HepG2 (cell line): ENCODE results near the gene P3H3. TPM values are rescaled to one million over a fixed set of nuclear protein-coding genes. Genes with fewer than 3 reads are reported as not detected.

Experiments used
- DPF2 ChIP-seq: sonication (generic); formaldehyde crosslinking; IDR thresholded peaks from 2 replicates; pipeline ENCODE4 v1.4.0; 2020; ENCODE audit warnings: mild to moderate bottlenecking, low read depth, missing genetic modification reagents, borderline replicate concordance
- EEA1 ChIP-seq: sonication (generic); formaldehyde crosslinking; IDR thresholded peaks from 2 replicates; pipeline ENCODE4 v1.5.1; 2020; ENCODE audit warnings: mild to moderate bottlenecking, missing genetic modification reagents, borderline replicate concordance
- FLYWCH1 ChIP-seq: sonication (generic); formaldehyde crosslinking; IDR thresholded peaks from 2 replicates; pipeline ENCODE4 v1.8.1; 2023; ENCODE audit warnings: mild to moderate bottlenecking, missing genetic modification reagents
- KMT2A ChIP-seq: sonication (generic); formaldehyde crosslinking; IDR thresholded peaks from 2 replicates; pipeline ENCODE4 v1.4.0; 2020; ENCODE audit warnings: missing genetic modification reagents
- POLR2AphosphoS2 ChIP-seq: IDR thresholded peaks from 2 replicates; pipeline ENCODE4 v1.6.1; 2011; ENCODE audit warnings: low read depth, low read length, improper control_type of control experiment
- POLR2G ChIP-seq: fragments of 200-400 bp; formaldehyde crosslinking; IDR thresholded peaks from 2 replicates; pipeline ENCODE4 v1.6.1; 2018; ENCODE audit warnings: mild to moderate bottlenecking, low read depth, low read length, moderate library complexity
- RNF2 ChIP-seq: fragments of 450-650 bp; conservative IDR thresholded peaks from 2 replicates; pipeline ENCODE4 v1.6.1; 2016; ENCODE audit warnings: low read depth
- SIX1 ChIP-seq: sonication (generic); formaldehyde crosslinking; IDR thresholded peaks from 2 replicates; pipeline ENCODE4 v1.4.0; 2020; ENCODE audit warnings: missing genetic modification reagents, borderline replicate concordance
- TARDBP ChIP-seq: sonication (generic); formaldehyde crosslinking; IDR thresholded peaks from 2 replicates; pipeline ENCODE4 v1.8.0; 2022; ENCODE audit warnings: mild to moderate bottlenecking, missing genetic modification reagents
- TCF12 ChIP-seq, 2 experiments: fragments of 450-650 bp in 1 of 2; sonication (generic) in 1 of 2; formaldehyde crosslinking in 1 of 2; IDR thresholded peaks; 2 replicates each; pipeline versions ENCODE4 v1.6.1 to v1.8.0; 2017 to 2022; ENCODE audit warnings: antibody characterized with exemption in 1 of 2, mild to moderate bottlenecking in 1 of 2, missing genetic modification reagents in 1 of 2, moderate library complexity in 1 of 2
- ZFP90 ChIP-seq: sonication (generic); formaldehyde crosslinking; IDR thresholded peaks from 2 replicates; pipeline ENCODE4 v1.8.0; 2022; ENCODE audit warnings: missing genetic modification reagents, mild to moderate bottlenecking, inconsistent platforms, borderline replicate concordance
- ZNF468 ChIP-seq: sonication (generic); formaldehyde crosslinking; IDR thresholded peaks from 2 replicates; pipeline ENCODE4 v1.8.0; 2022; ENCODE audit warnings: mild to moderate bottlenecking, moderate library complexity, missing genetic modification reagents
- ZNF569 ChIP-seq: sonication (generic); formaldehyde crosslinking; IDR thresholded peaks from 2 replicates; pipeline ENCODE4 v1.5.0; 2020; ENCODE audit warnings: mild to moderate bottlenecking, missing genetic modification reagents, moderate library complexity, borderline replicate concordance
- ZNF644 ChIP-seq: IDR thresholded peaks from 2 replicates; pipeline ENCODE4 v1.6.1; 2016; ENCODE audit warnings: low read depth
- ZNF670 ChIP-seq: sonication (generic); formaldehyde crosslinking; IDR thresholded peaks from 2 replicates; pipeline ENCODE4 v1.8.0; 2022; ENCODE audit warnings: mild to moderate bottlenecking, missing genetic modification reagents, borderline replicate concordance
- ZNF672 ChIP-seq: sonication (generic); formaldehyde crosslinking; IDR thresholded peaks from 2 replicates; pipeline ENCODE4 v1.8.1; 2022; ENCODE audit warnings: missing genetic modification reagents
- ZNF766 ChIP-seq: sonication (generic); formaldehyde crosslinking; IDR thresholded peaks from 2 replicates; pipeline ENCODE4 v1.5.0; 2020; ENCODE audit warnings: missing genetic modification reagents, borderline replicate concordance
- ZNF879 ChIP-seq: sonication (generic); formaldehyde crosslinking; IDR thresholded peaks from 2 replicates; pipeline ENCODE4 v1.8.1; 2023; ENCODE audit warnings: missing genetic modification reagents
- polyA plus RNA-seq, 8 experiments: library from polyadenylated mRNA; depleted of rRNA in 3 of 8; stranded (reverse) in 7 of 8; unstranded in 1 of 8; fragments of >200 nt; fragmentation: Illumina TruSeq in 4 of 8; extraction: Trizol in 4 of 8; gene quantifications; 2 replicates each; pipeline versions ENCODE4 v1.2.1 to v1.2.3, GENCODE V29; 2011 to 2016; ENCODE audit warnings: low read depth in 4 of 8, missing spikeins in 1 of 8, mixed read lengths in 1 of 8; ENCODE audit not compliant: insufficient read depth in 1 of 8
- total RNA-seq, 5 experiments: library from RNA; depleted of rRNA; stranded (reverse); fragments of >200 nt; fragmentation: Illumina TruSeq; extraction: Trizol; gene quantifications; 2 replicates each; pipeline ENCODE4 v1.2.3, GENCODE V29; 2016; ENCODE audit warnings: low read depth in 1 of 5
- TF ChIP-seq, protein P1 (sequence below): sonication (generic); formaldehyde crosslinking; IDR thresholded peaks from 2 replicates; pipeline ENCODE4 v1.5.0; 2020; ENCODE audit warnings: missing genetic modification reagents
- TF ChIP-seq, protein P2 (sequence below): sonication (generic); formaldehyde crosslinking; conservative IDR thresholded peaks from 2 replicates; pipeline ENCODE4 v1.4.0; 2020; ENCODE audit warnings: missing genetic modification reagents
- TF ChIP-seq, protein P3 (sequence below): sonication (generic); formaldehyde crosslinking; IDR thresholded peaks from 2 replicates; pipeline ENCODE4 v1.4.0; 2020; ENCODE audit warnings: mild to moderate bottlenecking, missing genetic modification reagents
- TF ChIP-seq, protein P4 (sequence below): sonication (generic); formaldehyde crosslinking; IDR thresholded peaks from 2 replicates; pipeline ENCODE4 v1.5.0; 2020; ENCODE audit warnings: missing genetic modification reagents

The P3H3 gene
- total and polyA plus RNA-seq, 2 of the 13 experiments (the other 11 are each of a cell fraction or from before 2014, with no cell fraction given): 20.1 to 20.5 TPM

DNA sequence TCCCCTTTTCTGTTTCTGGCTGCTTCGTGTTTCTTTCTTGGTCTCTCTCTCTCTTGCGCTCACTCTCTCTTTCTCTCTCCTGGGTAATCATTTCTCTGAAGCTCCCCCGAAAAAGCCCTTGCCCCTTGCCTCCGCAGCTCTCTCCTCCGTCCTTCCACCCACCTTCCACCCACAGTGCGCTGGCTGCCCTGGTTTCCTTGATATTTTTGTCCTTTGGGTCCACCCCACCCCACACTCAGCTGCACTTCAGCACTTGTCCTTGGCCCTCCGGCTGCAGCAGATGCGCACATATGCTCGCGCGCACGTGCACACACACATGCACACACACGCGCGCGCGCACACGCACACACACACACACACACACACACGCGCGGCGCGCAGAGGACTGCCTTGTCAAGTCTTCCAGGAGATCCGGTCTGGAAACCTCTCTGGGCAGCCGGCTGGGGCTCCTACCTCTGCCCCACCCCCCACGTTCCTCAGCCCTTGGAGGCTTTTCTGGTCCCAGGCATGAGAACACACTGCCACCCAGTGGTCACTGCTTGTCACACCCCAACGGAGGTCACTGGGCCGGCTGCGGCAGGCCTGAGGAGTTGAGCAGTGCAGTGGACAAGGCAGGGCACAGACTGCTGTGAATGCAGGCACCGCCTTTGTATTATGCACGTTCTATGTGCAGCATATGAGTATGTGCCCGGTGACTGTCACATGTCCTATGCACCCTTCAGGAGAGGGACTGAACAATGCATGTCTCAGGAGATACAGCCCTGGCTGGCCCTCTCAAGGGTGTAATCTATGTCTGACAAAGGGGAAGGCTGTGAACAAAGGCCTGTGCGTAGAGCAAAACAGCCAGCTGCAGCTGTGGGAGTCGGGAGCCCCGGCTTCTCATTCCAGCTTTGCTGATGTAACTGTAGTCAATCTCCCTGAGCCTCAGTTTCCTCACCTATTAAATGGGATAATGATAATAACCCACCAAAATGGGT lies 49.3 kb upstream of the P3H3 start (continued):
- TF ChIP-seq, protein P1, sequence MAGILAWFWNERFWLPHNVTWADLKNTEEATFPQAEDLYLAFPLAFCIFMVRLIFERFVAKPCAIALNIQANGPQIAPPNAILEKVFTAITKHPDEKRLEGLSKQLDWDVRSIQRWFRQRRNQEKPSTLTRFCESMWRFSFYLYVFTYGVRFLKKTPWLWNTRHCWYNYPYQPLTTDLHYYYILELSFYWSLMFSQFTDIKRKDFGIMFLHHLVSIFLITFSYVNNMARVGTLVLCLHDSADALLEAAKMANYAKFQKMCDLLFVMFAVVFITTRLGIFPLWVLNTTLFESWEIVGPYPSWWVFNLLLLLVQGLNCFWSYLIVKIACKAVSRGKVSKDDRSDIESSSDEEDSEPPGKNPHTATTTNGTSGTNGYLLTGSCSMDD (CRISPR knock-in tag): no peak
- TF ChIP-seq, protein P2, sequence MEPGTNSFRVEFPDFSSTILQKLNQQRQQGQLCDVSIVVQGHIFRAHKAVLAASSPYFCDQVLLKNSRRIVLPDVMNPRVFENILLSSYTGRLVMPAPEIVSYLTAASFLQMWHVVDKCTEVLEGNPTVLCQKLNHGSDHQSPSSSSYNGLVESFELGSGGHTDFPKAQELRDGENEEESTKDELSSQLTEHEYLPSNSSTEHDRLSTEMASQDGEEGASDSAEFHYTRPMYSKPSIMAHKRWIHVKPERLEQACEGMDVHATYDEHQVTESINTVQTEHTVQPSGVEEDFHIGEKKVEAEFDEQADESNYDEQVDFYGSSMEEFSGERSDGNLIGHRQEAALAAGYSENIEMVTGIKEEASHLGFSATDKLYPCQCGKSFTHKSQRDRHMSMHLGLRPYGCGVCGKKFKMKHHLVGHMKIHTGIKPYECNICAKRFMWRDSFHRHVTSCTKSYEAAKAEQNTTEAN: peak; percentile 94
- TF ChIP-seq EEA1 (CRISPR knock-in tag) (no peak), KMT2A (CRISPR knock-in tag) (peak; percentile 33; the same call in 1 of the 2 replicates), ZNF644 (no peak), ZNF569 (CRISPR knock-in tag) (no peak), ZNF670 (CRISPR knock-in tag) (no peak; the same call in 1 of the 2 replicates), RNF2 (0 out of 2 replicates have a peak, but pooled peaks have one; percentile 25), ZNF672 (CRISPR knock-in tag) (peak; percentile 74; the same call in 1 of the 2 replicates), ZNF879 (CRISPR knock-in tag) (peak; percentile 53; the same call in 1 of the 2 replicates), ZFP90 (CRISPR knock-in tag) (0 out of 2 replicates have a peak, but pooled peaks have one; percentile 82), ZNF468 (CRISPR knock-in tag) (no peak), TARDBP (CRISPR knock-in tag) (peak; percentile 93; the same call in 1 of the 2 replicates), DPF2 (CRISPR knock-in tag) (no peak), TCF12 (IDR thresholded peaks at IDR 0.05) (no peak), TCF12 (CRISPR knock-in tag; IDR thresholded peaks at IDR 0.05) (peak; percentile 79; the same call in 1 of the 2 replicates), POLR2G (0 out of 2 replicates have a peak, but pooled peaks have one; percentile 8), ZNF766 (CRISPR knock-in tag) (no peak; the same call in 1 of the 2 replicates), FLYWCH1 (no peak), POLR2AphosphoS2 (no peak), SIX1 (CRISPR knock-in tag) (no peak)
- TF ChIP-seq, protein P3, sequence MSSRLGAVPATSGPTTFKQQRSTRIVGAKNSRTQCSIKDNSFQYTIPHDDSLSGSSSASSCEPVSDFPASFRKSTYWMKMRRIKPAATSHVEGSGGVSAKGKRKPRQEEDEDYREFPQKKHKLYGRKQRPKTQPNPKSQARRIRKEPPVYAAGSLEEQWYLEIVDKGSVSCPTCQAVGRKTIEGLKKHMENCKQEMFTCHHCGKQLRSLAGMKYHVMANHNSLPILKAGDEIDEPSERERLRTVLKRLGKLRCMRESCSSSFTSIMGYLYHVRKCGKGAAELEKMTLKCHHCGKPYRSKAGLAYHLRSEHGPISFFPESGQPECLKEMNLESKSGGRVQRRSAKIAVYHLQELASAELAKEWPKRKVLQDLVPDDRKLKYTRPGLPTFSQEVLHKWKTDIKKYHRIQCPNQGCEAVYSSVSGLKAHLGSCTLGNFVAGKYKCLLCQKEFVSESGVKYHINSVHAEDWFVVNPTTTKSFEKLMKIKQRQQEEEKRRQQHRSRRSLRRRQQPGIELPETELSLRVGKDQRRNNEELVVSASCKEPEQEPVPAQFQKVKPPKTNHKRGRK (CRISPR knock-in tag): peak; percentile 84
- TF ChIP-seq, protein P4, sequence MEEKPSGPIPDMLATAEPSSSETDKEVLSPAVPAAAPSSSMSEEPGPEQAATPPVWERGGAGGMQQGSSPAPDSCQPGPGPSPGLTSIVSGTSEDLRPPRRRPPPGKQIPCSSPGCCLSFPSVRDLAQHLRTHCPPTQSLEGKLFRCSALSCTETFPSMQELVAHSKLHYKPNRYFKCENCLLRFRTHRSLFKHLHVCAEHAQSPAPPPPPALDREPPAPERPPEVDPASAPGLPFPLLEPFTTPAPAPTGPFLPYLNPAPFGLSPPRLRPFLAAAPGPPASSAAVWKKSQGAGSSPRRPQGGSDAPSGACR: 0 out of 2 replicates have a peak, but pooled peaks have one; percentile 7
